ENCODE measurements around the gene SCP2. TPM values are rescaled to one million over a fixed set of nuclear protein-coding genes. Genes with fewer than 3 reads are reported as not detected.

SCP2 gene
- total RNA-seq, 2 donors from 2014 or later, result 69.3 to 99.4 TPM

DNA sequence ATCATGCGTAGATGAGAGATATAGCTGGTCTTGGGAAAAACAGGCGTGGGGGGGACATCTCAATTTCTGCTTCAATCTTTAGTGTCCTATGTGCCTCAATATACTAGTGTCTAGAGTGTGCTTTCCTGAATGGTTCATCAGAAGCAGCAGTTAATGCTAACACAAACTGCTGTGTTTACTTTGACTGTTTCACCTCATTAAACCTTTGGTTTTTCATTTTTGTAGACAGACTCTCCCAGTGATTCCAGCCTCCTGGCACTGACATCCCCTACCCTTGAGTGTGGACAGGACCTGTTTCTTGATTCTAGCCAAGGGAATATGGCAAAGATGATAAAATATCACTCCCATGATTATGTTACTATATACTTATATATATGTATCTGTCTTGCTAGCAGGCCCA is 46.9 kb upstream of the SCP2 start:
- Mint-ChIP-seq H3K36me3 (ENCODE audit: low read depth) (peaks cover 3% of the 10 kb centered on the region), H3K4me1 (peaks cover 2% of the 10 kb centered on the region), H3K4me3 (no peak overlapping the region), H3K27ac (no peak overlapping the region), H3K27me3 (ENCODE audit: insufficient read depth) (no peaks in the 10 kb centered on the region), H3K9me3 (no peaks in the 10 kb centered on the region)
- Histone ChIP-seq H3K9ac (ENCODE audit: extremely low read depth, low read length, poor library complexity, severe bottlenecking) (no peak overlapping the region), H3K36me3 (ENCODE audit: control insufficient read depth, insufficient read depth, low read length) (no peaks in the 10 kb centered on the region), H3K27me3 (ENCODE audit: control insufficient read depth, insufficient read depth, low read length, poor library complexity, severe bottlenecking) (no peaks in the 10 kb centered on the region), H3K4me3 (ENCODE audit: low read length) (no peak overlapping the region), H3K27ac (ENCODE audit: low read depth, low read length) (no peak overlapping the region), H3K4me1 (ENCODE audit: control insufficient read depth, insufficient read depth, low read length) (no peaks in the 10 kb centered on the region), H3K9me3 (ENCODE audit: control insufficient read depth, low read length) (no peaks in the 10 kb centered on the region)
- DNase-seq, result no peak
- WGBS, 2 experiments (ENCODE audit: insufficient coverage in 1 of 2, insufficient read length in 1 of 2), result 100% methylated on average over 2 of the region's 2 CpGs
- TF ChIP-seq CTCF (conservative IDR thresholded peaks at IDR 0.05), result no peak

GRCh38 chr1:52887483-52887882 is 39.6 kb upstream of the SCP2 start:
- H3K36me3 Mint-ChIP-seq (ENCODE audit: low read depth), result peaks cover 3% of the 10 kb centered on the region
- Histone ChIP-seq H3K27me3 (ENCODE audit: control insufficient read depth, insufficient read depth, low read length, poor library complexity, severe bottlenecking) (no peaks in the 10 kb centered on the region), H3K9me3 (ENCODE audit: control insufficient read depth, low read length) (no peaks in the 10 kb centered on the region), H3K4me1 (ENCODE audit: control insufficient read depth, insufficient read depth, low read length) (no peaks in the 10 kb centered on the region), H3K36me3 (ENCODE audit: control insufficient read depth, insufficient read depth, low read length) (no peaks in the 10 kb centered on the region), H3K4me3 (ENCODE audit: low read length) (no peak overlapping the region), H3K27ac (ENCODE audit: low read depth, low read length) (no peak overlapping the region), H3K9ac (ENCODE audit: extremely low read depth, low read length, poor library complexity, severe bottlenecking) (no peak overlapping the region)
- TF ChIP-seq CTCF (conservative IDR thresholded peaks at IDR 0.05), result no peak
- H3K9me3 Mint-ChIP-seq, result no peaks in the 10 kb centered on the region
- DNase-seq, result no peak
- H3K27me3 Mint-ChIP-seq (ENCODE audit: insufficient read depth), result no peaks in the 10 kb centered on the region
- H3K4me1 Mint-ChIP-seq, result no peaks in the 10 kb centered on the region
- WGBS, 2 experiments (ENCODE audit: insufficient coverage in 1 of 2, insufficient read length in 1 of 2), result 88 to 94% methylated on average over 2 to 3 of the region's 4 CpGs
- H3K4me3 Mint-ChIP-seq, result no peak overlapping the region
- H3K27ac Mint-ChIP-seq, result no peak overlapping the region

DNA sequence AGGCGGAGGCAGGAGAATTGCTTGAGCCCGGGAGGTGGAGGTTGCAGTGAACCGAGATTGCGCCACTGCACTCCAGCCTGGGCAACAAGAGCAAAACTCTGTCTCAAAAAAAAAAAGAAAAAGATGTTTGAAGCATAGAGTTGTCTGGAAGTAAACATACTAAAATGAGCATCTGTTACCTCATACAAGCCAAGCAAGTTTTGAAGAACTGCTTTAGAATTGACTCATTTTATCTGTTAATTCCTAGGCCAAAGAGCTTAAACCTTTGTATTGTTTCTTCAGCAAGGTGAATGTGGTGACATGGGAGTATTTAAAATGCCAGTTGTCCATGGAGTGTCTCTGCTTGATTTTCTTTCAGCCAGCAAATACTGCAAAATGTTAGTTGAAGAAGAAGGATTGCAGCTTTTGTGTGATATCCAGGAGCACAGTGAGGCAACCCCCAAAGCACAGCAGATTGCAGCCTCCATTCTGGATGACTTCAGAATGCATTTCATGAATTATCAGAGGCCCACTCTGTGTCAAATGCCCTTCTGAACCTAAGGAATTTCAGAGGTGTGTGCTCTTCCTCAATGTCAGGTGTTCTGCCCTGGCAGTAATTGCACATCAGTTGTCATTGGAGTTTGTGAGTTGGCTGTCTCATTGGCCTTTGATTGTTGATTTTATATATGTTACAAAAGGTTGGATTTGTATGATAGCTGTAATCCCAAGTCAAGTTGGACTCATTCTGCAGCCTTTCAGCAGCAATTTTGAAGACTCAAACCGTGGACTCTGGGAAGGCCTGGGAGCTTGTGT is 34.5 kb upstream of the SCP2 start:
- Mint-ChIP-seq H3K9me3 (no peaks in the 10 kb centered on the region), H3K4me3 (no peak overlapping the region), H3K27ac (no peak overlapping the region), H3K36me3 (ENCODE audit: low read depth) (peaks cover 13% of the 10 kb centered on the region), H3K4me1 (peaks cover 3% of the 10 kb centered on the region), H3K27me3 (ENCODE audit: insufficient read depth) (no peaks in the 10 kb centered on the region)
- Histone ChIP-seq H3K4me3 (ENCODE audit: low read length) (no peak overlapping the region), H3K27me3 (ENCODE audit: control insufficient read depth, insufficient read depth, low read length, poor library complexity, severe bottlenecking) (no peaks in the 10 kb centered on the region), H3K9me3 (ENCODE audit: control insufficient read depth, low read length) (no peaks in the 10 kb centered on the region), H3K4me1 (ENCODE audit: control insufficient read depth, insufficient read depth, low read length) (no peaks in the 10 kb centered on the region), H3K27ac (ENCODE audit: low read depth, low read length) (no peak overlapping the region), H3K9ac (ENCODE audit: extremely low read depth, low read length, poor library complexity, severe bottlenecking) (no peak overlapping the region), H3K36me3 (ENCODE audit: control insufficient read depth, insufficient read depth, low read length) (peaks cover 5% of the 10 kb centered on the region)
- TF ChIP-seq CTCF (conservative IDR thresholded peaks at IDR 0.05), result no peak
- WGBS, 2 experiments (ENCODE audit: insufficient coverage in 1 of 2, insufficient read length in 1 of 2), result 84 to 94% methylated on average over 3 to 5 of the region's 5 CpGs
- DNase-seq, result no peak

Measured in endodermal cell (in vitro differentiated cells).